ENCODE measurements around the gene ABCA7.

GRCh38 chr19:1061987-1062386 lies 22.1 kb downstream of the ABCA7 start:
- TF ChIP-seq MED1 (CRISPR knock-in tag; IDR thresholded peaks at IDR 0.05) (no peak), KDM3A (CRISPR knock-in tag; IDR thresholded peaks at IDR 0.05; ENCODE audit: low read depth) (no peak), CTCF (CRISPR knock-in tag; IDR thresholded peaks at IDR 0.05) (no peak)

Data from HepG2 (cell line).